DMS53 (cell line): ENCODE measurements around the gene OR3A3.

Experiments used
- DNase-seq: peaks from one replicate; lab custom pipeline; 2025; lab: John Stamatoyannopoulos, UW

Gene OR3A3

GRCh38 chr17:3472137-3472536 lies 61.0 kb downstream of the OR3A3 start:
- no peak for DNase-seq
